H9 (cell line): ENCODE measurements around the gene ARHGEF6. TPM values are rescaled to one million over a fixed set of nuclear protein-coding genes. Genes with fewer than 3 reads are reported as not detected.

Experiments
- DNase-seq: peaks from one replicate; pipeline ENCODE4 v3.0.0-alpha.2; 2017
- H2AFZ ChIP-seq: one replicate; pipeline ENCODE4 v1.6.1; 2013; ENCODE audit warnings: mild to moderate bottlenecking, low read length, control low read depth, moderate library complexity
- H2AK5ac ChIP-seq: 2 replicates; pipeline ENCODE4 v1.6.1; 2013; ENCODE audit warnings: low read length, control low read depth, mixed read lengths; ENCODE audit not compliant: insufficient read length
- H2BK120ac ChIP-seq: one replicate; pipeline ENCODE4 v1.6.1; 2013; ENCODE audit warnings: low read depth, mild to moderate bottlenecking, low read length, control low read depth, inconsistent platforms; ENCODE audit not compliant: poor library complexity, severe bottlenecking
- H2BK12ac ChIP-seq: 2 replicates; pipeline ENCODE4 v1.6.1; 2013; ENCODE audit warnings: low read length, control low read depth, mixed read lengths, low read depth; ENCODE audit not compliant: insufficient read length
- H2BK15ac ChIP-seq: 2 replicates; pipeline ENCODE4 v1.6.1; 2013; ENCODE audit warnings: low read depth, low read length, control low read depth
- H2BK20ac ChIP-seq: one replicate; pipeline ENCODE4 v1.6.1; 2013; ENCODE audit warnings: low read depth, mild to moderate bottlenecking, low read length, control low read depth, inconsistent platforms; ENCODE audit not compliant: poor library complexity, severe bottlenecking
- H2BK5ac ChIP-seq: 2 replicates; pipeline ENCODE4 v1.6.1; 2013; ENCODE audit warnings: low read length, control low read depth, mixed read lengths; ENCODE audit not compliant: insufficient read length
- H3K14ac ChIP-seq: 2 replicates; pipeline ENCODE4 v1.6.1; 2013; ENCODE audit warnings: low read length, control low read depth; ENCODE audit not compliant: insufficient read depth
- H3K18ac ChIP-seq: 2 replicates; pipeline ENCODE4 v1.6.1; 2013; ENCODE audit warnings: low read depth, mild to moderate bottlenecking, mixed read lengths, low read length, control low read depth; ENCODE audit not compliant: insufficient read length
- H3K23ac ChIP-seq: 2 replicates; pipeline ENCODE4 v1.6.1; 2013; ENCODE audit warnings: low read length, control low read depth, mixed read lengths, low read depth; ENCODE audit not compliant: insufficient read length
- H3K23me2 ChIP-seq: 2 replicates; pipeline ENCODE4 v1.6.1; 2013; ENCODE audit warnings: low read depth, mild to moderate bottlenecking, mixed read lengths, low read length, control low read depth; ENCODE audit not compliant: insufficient read length, poor library complexity, severe bottlenecking
- H3K27ac ChIP-seq: 2 replicates; pipeline ENCODE4 v1.5.1; 2013; ENCODE audit warnings: low read length, control low read depth, mixed read lengths, low read depth; ENCODE audit not compliant: insufficient read length
- H3K27me3 ChIP-seq: 2 replicates; pipeline ENCODE4 v1.6.1; 2013; ENCODE audit warnings: low read length, control low read depth, inconsistent platforms; ENCODE audit not compliant: insufficient read depth
- H3K4ac ChIP-seq: 2 replicates; pipeline ENCODE4 v1.6.1; 2013; ENCODE audit warnings: low read depth, mild to moderate bottlenecking, control low read depth, inconsistent platforms, low read length, moderate library complexity
- H3K4me1 ChIP-seq: 2 replicates; pipeline ENCODE4 v1.6.1; 2013; ENCODE audit warnings: low read length, control low read depth, inconsistent platforms; ENCODE audit not compliant: insufficient read depth
- H3K4me2 ChIP-seq: 2 replicates; pipeline ENCODE4 v1.6.1; 2013; ENCODE audit warnings: low read length, control low read depth, mixed read lengths; ENCODE audit not compliant: insufficient read length, insufficient read depth
- H3K56ac ChIP-seq: 2 replicates; pipeline ENCODE4 v1.6.1; 2013; ENCODE audit warnings: low read depth, mild to moderate bottlenecking, mixed read lengths, low read length, control low read depth; ENCODE audit not compliant: insufficient read length
- H3K79me1 ChIP-seq: 2 replicates; pipeline ENCODE4 v1.6.1; 2013; ENCODE audit warnings: low read depth, mild to moderate bottlenecking, moderate library complexity, low read length, control low read depth, inconsistent platforms; ENCODE audit not compliant: insufficient read depth, poor library complexity, severe bottlenecking
- H3K79me2 ChIP-seq: 2 replicates; pipeline ENCODE4 v1.6.1; 2013; ENCODE audit warnings: low read length, control low read depth, inconsistent platforms; ENCODE audit not compliant: insufficient read depth
- H3K9ac ChIP-seq: 2 replicates; pipeline ENCODE4 v1.6.1; 2013; ENCODE audit warnings: low read length, control low read depth, mixed read lengths; ENCODE audit not compliant: insufficient read length; ENCODE audit errors: extremely low read depth
- H3K9me3 ChIP-seq: one replicate; pipeline ENCODE4 v1.6.1; 2013; ENCODE audit warnings: low read depth, low read length, inconsistent platforms; ENCODE audit not compliant: control insufficient read depth
- H3T11ph ChIP-seq: one replicate; pipeline ENCODE4 v1.6.1; 2013; ENCODE audit warnings: mild to moderate bottlenecking, low read length, control low read depth, inconsistent platforms
- H4K20me1 ChIP-seq: one replicate; pipeline ENCODE4 v1.6.1; 2013; ENCODE audit not compliant: control insufficient read depth, insufficient read length, insufficient read depth
- H4K5ac ChIP-seq: 2 replicates; pipeline ENCODE4 v1.6.1; 2013; ENCODE audit warnings: low read depth, mild to moderate bottlenecking, mixed read lengths, low read length, control low read depth; ENCODE audit not compliant: insufficient read length
- H4K8ac ChIP-seq: replicated peaks from 2 replicates; pipeline ENCODE4 v1.6.1; 2013; ENCODE audit warnings: low read length, control low read depth, mixed read lengths, low read depth; ENCODE audit not compliant: insufficient read length
- H4K91ac ChIP-seq: 2 replicates; pipeline ENCODE4 v1.6.1; 2013; ENCODE audit warnings: low read depth, mild to moderate bottlenecking, moderate library complexity, mixed read lengths, low read length, control low read depth; ENCODE audit not compliant: insufficient read length
- H3K27ac Mint-ChIP-seq, 3 experiments: 2 replicates in 2 of 3; 3 replicates in 1 of 3; pipeline ENCODE4 v1.8.0; 2020 to 2021; ENCODE audit warnings: mixed read lengths in 3 of 3, mild to moderate bottlenecking in 1 of 3, moderate library complexity in 1 of 3
- H3K27me3 Mint-ChIP-seq: 2 replicates; pipeline ENCODE4 v1.8.0; 2021; ENCODE audit warnings: low read depth, mild to moderate bottlenecking, moderate library complexity, mixed read lengths
- H3K36me3 Mint-ChIP-seq, 3 experiments: 2 replicates in 2 of 3; 3 replicates in 1 of 3; pipeline ENCODE4 v1.8.0; 2020 to 2021; ENCODE audit warnings: low read depth in 3 of 3, mixed read lengths in 3 of 3; ENCODE audit not compliant: insufficient read depth in 1 of 3
- H3K4me1 Mint-ChIP-seq, 2 experiments: 2 replicates each; pipeline ENCODE4 v1.8.0; 2020; ENCODE audit warnings: mixed read lengths in 2 of 2
- H3K4me3 Mint-ChIP-seq, 2 experiments: 2 replicates in 1 of 2; 3 replicates in 1 of 2; pipeline ENCODE4 v1.8.0; 2020 to 2021; ENCODE audit warnings: mild to moderate bottlenecking in 2 of 2, mixed read lengths in 2 of 2, moderate library complexity in 1 of 2
- H3K9me3 Mint-ChIP-seq, 2 experiments: 2 replicates in 1 of 2; 3 replicates in 1 of 2; pipeline ENCODE4 v1.8.0; 2020; ENCODE audit warnings: mild to moderate bottlenecking in 2 of 2, mixed read lengths in 2 of 2, moderate library complexity in 1 of 2
- WGBS: extraction: QIAGEN DNeasy Blood & Tissue Kit; methylation state at CpG from one replicate; pipeline ENCODE4 v1.1.7; 2013; ENCODE audit warnings: missing lambda C conversion rate, low lambda C conversion rate, mixed read lengths; ENCODE audit not compliant: insufficient read length; ENCODE audit errors: extremely low coverage; 5-methylcytosine and 5-hydroxymethylcytosine counted together
- total RNA-seq: library from RNA; stranded (reverse); gene quantifications from 2 replicates; pipeline ENCODE4 v1.2.1, GENCODE V29; 2021
- TF ChIP-seq, protein P1 (sequence below): fragments of 200-600 bp; sonication (generic); conservative IDR thresholded peaks from 3 replicates; pipeline ENCODE4 v1.8.0; 2021; ENCODE audit warnings: antibody characterized with exemption, mild to moderate bottlenecking

Gene ARHGEF6
- total RNA-seq, 1 experiment from 2014 or later = 3.6 TPM

GRCh38 chrX:136728393-136728792 is 52.3 kb downstream of the ARHGEF6 start:
- no peak overlapping the region for H3K27ac Mint-ChIP-seq
- TF ChIP-seq, protein P1, sequence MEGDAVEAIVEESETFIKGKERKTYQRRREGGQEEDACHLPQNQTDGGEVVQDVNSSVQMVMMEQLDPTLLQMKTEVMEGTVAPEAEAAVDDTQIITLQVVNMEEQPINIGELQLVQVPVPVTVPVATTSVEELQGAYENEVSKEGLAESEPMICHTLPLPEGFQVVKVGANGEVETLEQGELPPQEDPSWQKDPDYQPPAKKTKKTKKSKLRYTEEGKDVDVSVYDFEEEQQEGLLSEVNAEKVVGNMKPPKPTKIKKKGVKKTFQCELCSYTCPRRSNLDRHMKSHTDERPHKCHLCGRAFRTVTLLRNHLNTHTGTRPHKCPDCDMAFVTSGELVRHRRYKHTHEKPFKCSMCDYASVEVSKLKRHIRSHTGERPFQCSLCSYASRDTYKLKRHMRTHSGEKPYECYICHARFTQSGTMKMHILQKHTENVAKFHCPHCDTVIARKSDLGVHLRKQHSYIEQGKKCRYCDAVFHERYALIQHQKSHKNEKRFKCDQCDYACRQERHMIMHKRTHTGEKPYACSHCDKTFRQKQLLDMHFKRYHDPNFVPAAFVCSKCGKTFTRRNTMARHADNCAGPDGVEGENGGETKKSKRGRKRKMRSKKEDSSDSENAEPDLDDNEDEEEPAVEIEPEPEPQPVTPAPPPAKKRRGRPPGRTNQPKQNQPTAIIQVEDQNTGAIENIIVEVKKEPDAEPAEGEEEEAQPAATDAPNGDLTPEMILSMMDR = no peak
- no peaks in the 10 kb centered on the region for H3K27me3 Mint-ChIP-seq
- no peak overlapping the region for H4K8ac ChIP-seq
- no peaks in the 10 kb centered on the region for H3K36me3 Mint-ChIP-seq
- H3K23me2 ChIP-seq = no peaks in the 10 kb centered on the region
- no peaks in the 10 kb centered on the region for H3K79me1 ChIP-seq
- H3K79me2 ChIP-seq = no peaks in the 10 kb centered on the region
- no peak overlapping the region for H2BK5ac ChIP-seq
- no peak overlapping the region for H3K18ac ChIP-seq
- no peaks in the 10 kb centered on the region for H4K20me1 ChIP-seq
- H3K9me3 Mint-ChIP-seq = peaks cover 34 to 46% of the 10 kb centered on the region in 2 experiments
- no peak for DNase-seq
- H2AFZ ChIP-seq = no peak overlapping the region
- no CpG with 5 or more reads among the region's 1 CpG for WGBS
- H3K4me2 ChIP-seq = no peak overlapping the region
- H3K27me3 ChIP-seq = no peaks in the 10 kb centered on the region
- no peak overlapping the region for H3K23ac ChIP-seq
- H3K56ac ChIP-seq = no peak overlapping the region
- no peak overlapping the region for H3K9ac ChIP-seq
- H3K4me1 ChIP-seq = no peaks in the 10 kb centered on the region
- no peak overlapping the region for H3K4me3 Mint-ChIP-seq
- no peak overlapping the region for H2BK20ac ChIP-seq
- no peak overlapping the region for H3K27ac ChIP-seq
- H4K5ac ChIP-seq = no peak overlapping the region
- H3K4me1 Mint-ChIP-seq = no peaks in the 10 kb centered on the region
- H3K9me3 ChIP-seq = peaks cover 15% of the 10 kb centered on the region
- H3K4ac ChIP-seq = no peak overlapping the region
- no peak overlapping the region for H2AK5ac ChIP-seq
- H2BK120ac ChIP-seq = no peak overlapping the region
- no peak overlapping the region for H2BK15ac ChIP-seq
- H2BK12ac ChIP-seq = no peak overlapping the region
- no peak overlapping the region for H3K14ac ChIP-seq
- H3T11ph ChIP-seq = no peak overlapping the region
- H4K91ac ChIP-seq = no peak overlapping the region
